HFF-Myc (cell line): Measurements from ENCODE around the gene TM4SF18.

Experiments used
- DNase-seq: peaks from one replicate; pipeline ENCODE4 v3.0.0-alpha.2; 2011; ENCODE audit warnings: low read depth; ENCODE audit errors: extremely low read depth
- H3K4me3 ChIP-seq: replicated peaks from 2 replicates; pipeline ENCODE4 v1.5.1; 2011; ENCODE audit warnings: low read depth, mild to moderate bottlenecking, control low read depth, low read length
- TF ChIP-seq, protein P1 (sequence below): IDR thresholded peaks from 2 replicates; pipeline ENCODE4 v1.5.1; 2012; ENCODE audit warnings: mild to moderate bottlenecking, low read depth, low read length, control low read depth; ENCODE audit errors: missing control alignments

Gene TM4SF18

GRCh38 chr3:149316437-149316836, 17.0 kb downstream of the TM4SF18 start:
- DNase-seq, result no peak
- no peak overlapping the region for H3K4me3 ChIP-seq
- TF ChIP-seq, protein P1, sequence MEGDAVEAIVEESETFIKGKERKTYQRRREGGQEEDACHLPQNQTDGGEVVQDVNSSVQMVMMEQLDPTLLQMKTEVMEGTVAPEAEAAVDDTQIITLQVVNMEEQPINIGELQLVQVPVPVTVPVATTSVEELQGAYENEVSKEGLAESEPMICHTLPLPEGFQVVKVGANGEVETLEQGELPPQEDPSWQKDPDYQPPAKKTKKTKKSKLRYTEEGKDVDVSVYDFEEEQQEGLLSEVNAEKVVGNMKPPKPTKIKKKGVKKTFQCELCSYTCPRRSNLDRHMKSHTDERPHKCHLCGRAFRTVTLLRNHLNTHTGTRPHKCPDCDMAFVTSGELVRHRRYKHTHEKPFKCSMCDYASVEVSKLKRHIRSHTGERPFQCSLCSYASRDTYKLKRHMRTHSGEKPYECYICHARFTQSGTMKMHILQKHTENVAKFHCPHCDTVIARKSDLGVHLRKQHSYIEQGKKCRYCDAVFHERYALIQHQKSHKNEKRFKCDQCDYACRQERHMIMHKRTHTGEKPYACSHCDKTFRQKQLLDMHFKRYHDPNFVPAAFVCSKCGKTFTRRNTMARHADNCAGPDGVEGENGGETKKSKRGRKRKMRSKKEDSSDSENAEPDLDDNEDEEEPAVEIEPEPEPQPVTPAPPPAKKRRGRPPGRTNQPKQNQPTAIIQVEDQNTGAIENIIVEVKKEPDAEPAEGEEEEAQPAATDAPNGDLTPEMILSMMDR, result no peak

- TF ChIP-seq, protein P1, result no peak
- no peak overlapping the region for H3K4me3 ChIP-seq
- no peak for DNase-seq
Observed at GRCh38 chr3:149315694-149316093, 17.7 kb downstream of the TM4SF18 start.

- TF ChIP-seq, protein P1, result no peak
- H3K4me3 ChIP-seq, result no peak overlapping the region
- DNase-seq, result no peak
Observed at GRCh38 chr3:149314807-149315578, 18.4 kb downstream of the TM4SF18 start.

DNA sequence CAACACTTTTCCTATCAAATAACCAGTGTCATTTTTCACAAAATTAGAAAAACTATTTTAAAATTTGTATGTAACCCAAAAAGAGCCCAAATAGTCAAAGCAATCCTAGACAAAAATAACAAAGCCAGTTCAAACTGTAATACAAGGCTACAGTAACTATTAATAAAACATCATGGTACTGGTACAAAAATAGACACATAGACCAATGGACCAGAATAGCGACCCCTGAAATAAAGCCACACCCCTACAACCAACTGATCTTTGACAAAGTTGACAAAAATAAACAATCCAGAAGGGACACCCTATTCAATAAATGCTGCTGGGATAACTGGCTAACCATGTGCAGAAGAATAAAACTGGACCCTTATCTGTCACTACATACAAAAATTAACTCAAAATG, 19.9 kb downstream of the TM4SF18 start:
- no peak overlapping the region for H3K4me3 ChIP-seq
- TF ChIP-seq, protein P1, result no peak
- DNase-seq, result no peak

- H3K4me3 ChIP-seq, result no peak overlapping the region
- no peak for DNase-seq
- TF ChIP-seq, protein P1, result no peak
Observed at GRCh38 chr3:149310796-149311534, 22.5 kb downstream of the TM4SF18 start.

- DNase-seq, result no peak
- H3K4me3 ChIP-seq, result no peak overlapping the region
- TF ChIP-seq, protein P1, result no peak
Observed at GRCh38 chr3:149307435-149307783, 26.0 kb downstream of the TM4SF18 start.
